Activated CD8-positive, alpha-beta T cell treated with anti-CD3 and anti-CD28 coated beads for 36 hours (primary cell): Measurements from ENCODE around the gene JHY. TPM values are rescaled to one million over a fixed set of nuclear protein-coding genes. Genes with fewer than 3 reads are reported as not detected.
A peak's percentile ranks its signal among the peaks of the same experiment; 100 is the strongest.

Experiments used
- ATAC-seq: fragments of 200-7000 bp; cut with Tn5 transposase; one replicate; pipeline ENCODE4 v1.10.0; 2021; ENCODE audit warnings: mild to moderate bottlenecking, moderate library complexity
- CTCF ChIA-PET: fragments of 350-600 bp; sonication (Branson Sonifier 250); formaldehyde crosslinking; loops from one replicate; lab custom pipeline; 2021; ENCODE audit warnings: antibody characterized with exemption; lab: Charles Lee
- POLR2A ChIA-PET: fragments of 350-600 bp; sonication (Branson Sonifier 250); formaldehyde crosslinking; loops from one replicate; lab custom pipeline; 2021; ENCODE audit warnings: antibody characterized with exemption; lab: Charles Lee
- DNase-seq: peaks from one replicate; pipeline ENCODE4 v3.0.0-alpha.2; 2020
- H3K27ac Mint-ChIP-seq: one replicate; pipeline ENCODE4 v1.8.0; 2021; ENCODE audit warnings: mild to moderate bottlenecking, mixed read lengths
- H3K27me3 Mint-ChIP-seq: one replicate; pipeline ENCODE4 v1.8.0; 2021; ENCODE audit warnings: mixed read lengths
- H3K36me3 Mint-ChIP-seq: one replicate; pipeline ENCODE4 v1.8.0; 2021; ENCODE audit warnings: low read depth, mixed read lengths
- H3K4me1 Mint-ChIP-seq: one replicate; pipeline ENCODE4 v1.8.0; 2021; ENCODE audit warnings: low read depth, mixed read lengths
- H3K4me3 Mint-ChIP-seq: one replicate; pipeline ENCODE4 v1.8.0; 2021; ENCODE audit warnings: mild to moderate bottlenecking, moderate library complexity, mixed read lengths
- H3K9me3 Mint-ChIP-seq: one replicate; pipeline ENCODE4 v1.8.0; 2021; ENCODE audit warnings: mixed read lengths
- CTCF ChIP-seq: fragments of 200-600 bp; IDR thresholded peaks from one replicate; pipeline ENCODE4 v1.8.0; 2022; ENCODE audit warnings: antibody characterized with exemption, mild to moderate bottlenecking
- intact Hi-C: fragments of 100-400 bp; cut with micrococcal nuclease; formaldehyde crosslinking; loops from one replicate; pipeline ENCODE4 v1.10.0; 2022
- total RNA-seq, 2 experiments: library from RNA; stranded (reverse); gene quantifications; one replicate each; pipeline ENCODE4 v1.2.3, GENCODE V29; 2021

JHY gene
- total RNA-seq, 2 experiments from 2014 or later, result 1.3 to 1.8 TPM

GRCh38 chr11:122984186-122985011 is 101.8 kb downstream of the JHY start:
- intact Hi-C loops, result no loop called here
- peaks cover 17% of the 10 kb centered on the region for H3K4me1 Mint-ChIP-seq
- peaks cover 3% of the 10 kb centered on the region for H3K9me3 Mint-ChIP-seq
- H3K36me3 Mint-ChIP-seq, result no peaks in the 10 kb centered on the region
- peaks cover 74% of the 10 kb centered on the region for H3K27me3 Mint-ChIP-seq
- ChIA-PET CTCF (interaction anchor here (1.0 to 1.9 kb wide), 2 partner anchors 39 to 121 kb away, joined by 3 to 4 read pairs; no protein-coding TSS in a partner anchor), POLR2A (no interaction called here)
- DNase-seq (peak; percentile 32), ATAC-seq (peak; percentile 61)
- no peak for TF ChIP-seq CTCF
- no peak overlapping the region for H3K27ac Mint-ChIP-seq
- peak overlapping the region; percentile 81 for H3K4me3 Mint-ChIP-seq

- DNase-seq, result no peak
- intact Hi-C loops, result no loop called here
- TF ChIP-seq CTCF, result no peak
- H3K27ac Mint-ChIP-seq, result no peak overlapping the region
- no peaks in the 10 kb centered on the region for H3K4me1 Mint-ChIP-seq
- ChIA-PET CTCF (interaction anchor here (0.9 kb wide), 1 partner anchor 27 kb away, joined by 3 read pairs; no protein-coding TSS in a partner anchor), POLR2A (interaction anchor here (1.5 kb wide), 1 partner anchor 58 kb away, joined by 4 read pairs; no protein-coding TSS in a partner anchor)
- no peaks in the 10 kb centered on the region for H3K36me3 Mint-ChIP-seq
- peaks cover 33% of the 10 kb centered on the region for H3K27me3 Mint-ChIP-seq
- no peak overlapping the region for H3K4me3 Mint-ChIP-seq
- no peak for ATAC-seq
- no peaks in the 10 kb centered on the region for H3K9me3 Mint-ChIP-seq
Measured at GRCh38 chr11:122995526-122995925, 113.0 kb downstream of the JHY start.

GRCh38 chr11:122998727-122999366 is 116.3 kb downstream of the JHY start:
- no peaks in the 10 kb centered on the region for H3K9me3 Mint-ChIP-seq
- DNase-seq (no peak), ATAC-seq (no peak)
- no peaks in the 10 kb centered on the region for H3K4me1 Mint-ChIP-seq
- no peak overlapping the region for H3K4me3 Mint-ChIP-seq
- peaks cover 29% of the 10 kb centered on the region for H3K27me3 Mint-ChIP-seq
- TF ChIP-seq CTCF, result no peak
- H3K27ac Mint-ChIP-seq, result no peak overlapping the region
- CTCF ChIA-PET, result interaction anchor here (1.3 kb wide), 1 partner anchor 22 kb away, joined by 3 read pairs; no protein-coding TSS in a partner anchor
- H3K36me3 Mint-ChIP-seq, result no peaks in the 10 kb centered on the region
- POLR2A ChIA-PET, result no interaction called here
- intact Hi-C loops, result no loop called here

- peaks cover 21% of the 10 kb centered on the region for H3K27me3 Mint-ChIP-seq
- no peaks in the 10 kb centered on the region for H3K9me3 Mint-ChIP-seq
- ChIA-PET POLR2A (no interaction called here), CTCF (no interaction called here)
- no peaks in the 10 kb centered on the region for H3K4me1 Mint-ChIP-seq
- H3K4me3 Mint-ChIP-seq, result no peak overlapping the region
- H3K36me3 Mint-ChIP-seq, result no peaks in the 10 kb centered on the region
- ATAC-seq (no peak), DNase-seq (no peak)
- intact Hi-C loops, result no loop called here
- H3K27ac Mint-ChIP-seq, result no peak overlapping the region
- TF ChIP-seq CTCF, result no peak
Measured at GRCh38 chr11:123000721-123001120, 118.2 kb downstream of the JHY start.
